NCI-H1092 treated with DMSO at 0.1 percent for 48 hours (cell line): ENCODE measurements around the gene ERAL1.
"Not testable (repeated sequence)": the region's sequence is repeated elsewhere in the genome, so short reads cannot be mapped to it uniquely, and the experiment has no call there.

Experiments used
- DNase-seq: peaks from one replicate; lab custom pipeline; 2025; lab: John Stamatoyannopoulos, UW

The ERAL1 gene

GRCh38 chr17:28879886-28880571 lies 25.2 kb downstream of the ERAL1 start:
- no peak for DNase-seq

DNA sequence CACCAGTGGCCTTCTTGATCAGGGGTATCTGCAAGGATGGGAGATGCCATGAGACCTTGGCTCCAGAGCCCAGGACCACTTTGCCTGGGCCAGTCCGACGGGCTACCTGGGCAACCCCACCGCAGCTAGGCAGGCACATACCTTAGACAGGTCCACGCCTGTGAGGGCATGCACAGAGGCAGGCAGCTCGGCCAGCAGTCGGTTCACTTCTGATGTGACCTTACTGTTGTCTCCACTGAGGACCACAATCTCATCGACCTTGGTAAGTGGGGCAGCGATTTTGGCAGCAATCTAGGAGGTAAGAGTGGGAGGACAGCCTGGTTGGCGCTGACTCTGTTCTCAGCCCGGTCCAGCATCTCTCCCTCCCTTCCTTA lies 25.7 kb downstream of the ERAL1 start:
- DNase-seq: no peak

DNA sequence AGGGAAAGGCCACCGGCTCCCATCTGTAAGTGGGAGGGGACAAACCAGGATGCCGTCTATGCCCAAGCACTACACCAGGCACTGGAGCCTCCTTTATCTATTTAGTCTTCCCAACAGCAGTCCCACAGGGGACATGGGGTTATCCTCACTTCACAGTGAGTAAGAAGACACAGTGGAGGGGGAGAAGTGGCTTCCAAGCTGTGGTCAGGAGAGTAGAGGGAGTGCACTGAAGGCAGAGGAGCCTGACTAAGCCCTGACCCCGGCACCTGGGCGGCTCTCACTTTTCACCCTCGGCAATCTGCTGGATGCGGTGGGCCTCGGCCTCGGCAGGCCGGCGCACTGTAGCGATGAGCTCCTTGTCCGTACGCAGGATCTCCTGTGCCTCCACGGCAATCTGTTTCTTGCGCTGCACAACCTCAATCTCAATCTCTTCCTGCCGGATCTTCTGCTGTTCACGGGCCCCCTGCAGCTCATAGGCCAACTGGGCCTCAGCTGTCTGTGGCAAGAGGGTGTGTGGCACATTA lies 26.8 kb downstream of the ERAL1 start:
- DNase-seq: no peak

- DNase-seq: no peak
Measured at GRCh38 chr17:28882154-28882895, 27.5 kb downstream of the ERAL1 start.

DNA sequence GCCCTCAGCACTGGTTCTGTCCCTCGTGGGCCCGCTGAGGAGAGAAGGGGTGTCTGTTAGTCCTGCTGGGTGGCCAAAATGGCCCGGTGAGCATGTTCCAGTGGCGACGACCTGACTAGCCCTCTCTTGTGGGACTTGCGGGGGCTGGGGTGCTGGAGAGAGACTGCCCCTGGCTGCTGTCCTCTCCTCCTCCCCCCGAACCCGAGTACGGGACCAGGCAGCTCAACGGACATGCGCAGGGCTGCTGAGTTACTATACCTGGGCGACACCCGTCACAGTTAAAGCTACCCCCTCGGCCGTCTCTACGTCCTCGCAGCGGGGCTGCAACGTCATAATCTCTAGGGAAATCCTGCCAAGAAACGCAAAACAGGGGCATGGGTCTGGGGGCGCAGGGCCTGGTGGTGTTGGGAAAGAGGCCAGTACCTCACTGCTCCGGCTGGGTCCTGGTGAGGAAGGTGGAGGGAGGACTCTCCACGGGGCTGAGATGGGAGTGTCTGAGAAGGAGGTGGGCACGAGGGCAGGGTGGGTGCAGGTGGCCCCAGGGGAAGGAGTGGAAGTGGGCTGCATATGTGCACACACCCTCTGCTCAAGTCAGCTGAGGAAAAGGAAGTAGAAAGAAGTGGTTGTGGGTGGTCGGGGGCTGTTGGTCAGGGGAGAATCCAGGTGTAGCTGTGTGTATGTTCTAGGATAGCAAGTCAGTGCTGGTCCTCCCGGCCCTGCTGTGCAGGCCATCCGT lies 29.3 kb downstream of the ERAL1 start:
- no peak for DNase-seq

GRCh38 chr17:28885363-28885762 lies 30.5 kb downstream of the ERAL1 start:
- DNase-seq: no peak

DNA sequence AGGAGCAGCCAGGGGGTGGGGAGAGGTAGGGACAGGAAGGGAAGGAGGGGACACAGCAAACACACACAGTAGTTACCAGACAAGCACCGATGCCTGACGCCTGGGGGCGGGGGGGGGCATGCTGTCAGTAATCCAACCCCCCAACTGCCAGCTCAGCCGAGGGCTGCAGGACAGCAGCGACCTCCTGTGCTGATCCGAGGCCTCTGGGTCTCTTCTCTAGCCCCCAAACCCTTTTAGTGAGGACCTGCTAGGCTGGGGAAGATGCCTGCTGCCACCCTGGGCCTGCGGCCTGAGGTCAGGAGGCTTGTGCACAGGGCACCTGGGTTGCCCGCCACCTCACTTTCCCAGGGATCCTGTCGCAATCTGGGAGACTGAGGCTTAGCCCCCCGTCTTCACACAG lies 31.1 kb downstream of the ERAL1 start:
- DNase-seq: no peak

DNA sequence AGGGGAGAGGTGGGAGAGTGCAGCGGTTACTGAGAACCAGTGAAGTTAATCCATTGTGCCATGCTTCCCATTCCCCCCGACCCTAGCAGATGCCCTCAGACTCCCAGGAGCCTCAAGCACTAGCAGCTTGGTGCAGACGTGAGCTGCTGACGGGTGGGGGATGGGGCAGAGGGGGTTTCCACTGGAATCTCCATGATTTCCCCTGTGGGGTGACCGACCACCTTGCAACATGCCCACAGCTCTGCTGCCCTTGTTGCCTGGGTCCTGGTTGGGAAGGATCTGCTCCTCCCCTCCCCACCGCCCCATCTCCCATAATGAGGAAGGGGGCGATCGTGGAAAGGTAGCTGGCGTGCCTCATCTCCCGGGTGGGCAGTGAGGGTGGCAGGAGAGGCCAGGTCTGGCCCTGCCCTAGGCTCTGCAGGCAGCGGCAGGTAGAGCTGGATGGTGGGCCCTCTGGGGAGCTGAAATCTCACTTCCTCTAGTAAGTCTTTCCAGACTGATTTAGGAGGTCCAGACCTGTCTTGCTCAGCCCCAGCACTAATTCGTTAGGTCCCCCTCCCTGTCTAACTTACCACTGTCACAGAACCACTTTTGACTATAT lies 33.2 kb downstream of the ERAL1 start:
- DNase-seq: no peak

DNA sequence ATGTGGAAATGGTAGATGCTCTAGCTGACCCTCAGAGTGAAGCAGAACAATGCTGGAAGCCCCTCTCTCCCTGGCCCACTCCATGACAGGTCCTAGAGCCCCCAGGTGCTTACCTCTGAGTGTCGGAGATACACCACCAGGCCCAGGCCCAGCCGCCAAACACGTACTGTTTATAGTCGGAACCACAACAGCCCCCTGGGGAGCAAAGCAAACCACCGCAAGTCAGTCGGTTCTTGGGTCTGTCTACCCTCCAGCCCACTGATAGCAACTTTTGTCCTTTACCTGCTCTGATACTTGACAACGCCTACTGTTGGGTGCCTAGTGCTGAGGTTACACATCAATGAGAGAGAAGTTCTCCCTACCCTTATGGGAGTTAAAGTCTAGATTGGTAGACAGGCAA lies 34.0 kb downstream of the ERAL1 start:
- no peak for DNase-seq

GRCh38 chr17:28889996-28890395 lies 35.2 kb downstream of the ERAL1 start:
- no peak for DNase-seq

GRCh38 chr17:28891201-28891600 lies 36.4 kb downstream of the ERAL1 start:
- DNase-seq: no peak

GRCh38 chr17:28892024-28892423 lies 37.2 kb downstream of the ERAL1 start:
- no peak for DNase-seq

GRCh38 chr17:28893248-28894183 lies 38.7 kb downstream of the ERAL1 start:
- DNase-seq: not testable (repeated sequence)

GRCh38 chr17:28895794-28896447 lies 41.1 kb downstream of the ERAL1 start:
- DNase-seq: no peak

DNA sequence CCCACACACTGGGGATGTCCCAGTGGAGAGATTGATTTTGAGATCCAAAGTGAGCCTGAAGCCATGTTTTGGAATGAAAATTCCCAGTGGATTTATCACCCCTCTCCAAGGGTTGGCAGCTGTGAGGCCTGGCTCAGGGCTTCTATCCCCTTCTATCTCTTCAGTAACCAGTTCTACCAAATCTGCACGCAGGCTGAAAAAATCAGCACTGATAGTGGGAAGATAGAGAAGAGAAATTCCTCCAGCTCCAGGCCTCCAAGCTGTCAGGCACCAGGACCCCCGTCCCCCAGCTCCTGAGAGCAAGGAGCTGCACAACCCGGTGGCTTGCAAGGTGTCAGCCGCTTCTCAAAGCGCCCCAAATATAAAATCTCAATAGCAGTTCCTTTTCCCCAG lies 41.7 kb downstream of the ERAL1 start:
- no peak for DNase-seq

GRCh38 chr17:28896884-28897768 lies 42.3 kb downstream of the ERAL1 start, which contains the start of gene FLOT2:
TSS of gene FLOT2 (minus strand) at chr17:28897733. CDS start at chr17:28897574, 159 bp downstream.
- peak; percentile 69 for DNase-seq

GRCh38 chr17:28897769-28898526 lies 43.1 kb downstream of the ERAL1 start:
- no peak for DNase-seq

DNA sequence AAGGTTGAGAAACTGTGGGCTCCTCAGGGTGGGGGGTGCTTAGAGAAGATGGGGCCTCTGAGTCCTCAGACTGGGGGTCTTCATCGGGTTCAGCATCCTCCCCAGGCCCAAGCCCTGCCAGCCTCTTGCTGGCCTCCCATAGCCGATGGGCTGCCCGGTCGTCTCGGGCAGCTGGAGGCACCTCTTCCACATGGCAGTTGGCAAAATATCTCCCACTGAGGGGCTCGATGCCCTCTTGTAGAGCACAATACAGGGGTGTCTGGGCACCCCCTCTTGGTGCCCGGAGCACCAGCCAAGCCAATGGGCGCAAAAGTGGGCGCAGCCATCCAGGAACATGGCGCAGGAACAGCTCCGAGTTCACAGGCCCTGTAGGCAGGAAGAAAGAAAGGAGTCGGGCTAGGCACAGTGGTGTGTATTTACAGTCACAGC lies 43.7 kb downstream of the ERAL1 start:
- no peak for DNase-seq
